Progenitor cell of endocrine pancreas (in vitro differentiated cells): ENCODE results near the gene MXRA7. TPM values are rescaled to one million over a fixed set of nuclear protein-coding genes. Genes with fewer than 3 reads are reported as not detected.

ENCODE experiments used
- DNase-seq: peaks from one replicate; pipeline ENCODE4 v3.0.0; 2021; ENCODE audit warnings: low spot score; ENCODE audit not compliant: unreplicated experiment
- H3K27ac Mint-ChIP-seq: 2 replicates; pipeline ENCODE4 v1.8.0; 2021; ENCODE audit warnings: mild to moderate bottlenecking, moderate library complexity, mixed read lengths
- H3K27me3 Mint-ChIP-seq: 2 replicates; pipeline ENCODE4 v1.8.0; 2021; ENCODE audit warnings: mixed read lengths
- H3K36me3 Mint-ChIP-seq: 2 replicates; pipeline ENCODE4 v1.8.0; 2022; ENCODE audit warnings: mixed read lengths; ENCODE audit not compliant: insufficient read depth
- H3K4me1 Mint-ChIP-seq: 2 replicates; pipeline ENCODE4 v1.8.0; 2021; ENCODE audit warnings: low read depth, mixed read lengths
- H3K4me3 Mint-ChIP-seq: 2 replicates; pipeline ENCODE4 v1.8.0; 2021; ENCODE audit warnings: low read depth, mild to moderate bottlenecking, moderate library complexity, mixed read lengths
- H3K9me3 Mint-ChIP-seq: 2 replicates; pipeline ENCODE4 v1.8.0; 2021; ENCODE audit warnings: low read depth, mixed read lengths
- total RNA-seq: library from RNA; stranded (reverse); gene quantifications from 2 replicates; pipeline ENCODE4 v1.2.1, GENCODE V29; 2021
- TF ChIP-seq, protein P1 (sequence below): fragments of 200-600 bp; sonication (generic); IDR thresholded peaks from one replicate; pipeline ENCODE4 v1.5.0; 2021; ENCODE audit warnings: antibody characterized with exemption, mild to moderate bottlenecking; ENCODE audit not compliant: unreplicated experiment

Gene MXRA7
- total RNA-seq, 1 donor from 2014 or later: 94.9 TPM

DNA sequence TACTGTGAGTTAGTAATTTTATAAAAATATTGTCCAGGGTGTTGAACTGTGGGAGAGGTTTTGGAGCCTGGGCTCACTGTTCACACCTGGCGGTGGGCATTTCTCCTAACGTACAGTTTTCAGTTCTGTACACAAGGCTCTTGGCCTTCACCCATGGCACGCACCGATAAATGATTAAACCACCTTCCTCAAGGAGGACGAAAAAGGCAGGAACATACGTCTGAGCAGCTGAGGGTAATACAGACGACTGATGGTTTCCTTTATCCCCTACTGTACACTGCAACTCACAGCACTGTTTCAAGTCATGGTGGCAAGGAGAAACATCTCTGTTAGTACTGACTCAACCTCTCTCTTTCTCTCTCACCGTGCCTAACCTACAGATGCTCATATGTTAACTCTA is 65.8 kb downstream of the MXRA7 start:
- Mint-ChIP-seq H3K27ac (peak overlapping the region; percentile 17), H3K27me3 (no peaks in the 10 kb centered on the region), H3K9me3 (peaks cover 8% of the 10 kb centered on the region), H3K36me3 (peaks cover 2% of the 10 kb centered on the region), H3K4me3 (no peak overlapping the region), H3K4me1 (peaks cover 39% of the 10 kb centered on the region)
- no peak for DNase-seq
- TF ChIP-seq, protein P1, sequence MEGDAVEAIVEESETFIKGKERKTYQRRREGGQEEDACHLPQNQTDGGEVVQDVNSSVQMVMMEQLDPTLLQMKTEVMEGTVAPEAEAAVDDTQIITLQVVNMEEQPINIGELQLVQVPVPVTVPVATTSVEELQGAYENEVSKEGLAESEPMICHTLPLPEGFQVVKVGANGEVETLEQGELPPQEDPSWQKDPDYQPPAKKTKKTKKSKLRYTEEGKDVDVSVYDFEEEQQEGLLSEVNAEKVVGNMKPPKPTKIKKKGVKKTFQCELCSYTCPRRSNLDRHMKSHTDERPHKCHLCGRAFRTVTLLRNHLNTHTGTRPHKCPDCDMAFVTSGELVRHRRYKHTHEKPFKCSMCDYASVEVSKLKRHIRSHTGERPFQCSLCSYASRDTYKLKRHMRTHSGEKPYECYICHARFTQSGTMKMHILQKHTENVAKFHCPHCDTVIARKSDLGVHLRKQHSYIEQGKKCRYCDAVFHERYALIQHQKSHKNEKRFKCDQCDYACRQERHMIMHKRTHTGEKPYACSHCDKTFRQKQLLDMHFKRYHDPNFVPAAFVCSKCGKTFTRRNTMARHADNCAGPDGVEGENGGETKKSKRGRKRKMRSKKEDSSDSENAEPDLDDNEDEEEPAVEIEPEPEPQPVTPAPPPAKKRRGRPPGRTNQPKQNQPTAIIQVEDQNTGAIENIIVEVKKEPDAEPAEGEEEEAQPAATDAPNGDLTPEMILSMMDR: no peak

DNA sequence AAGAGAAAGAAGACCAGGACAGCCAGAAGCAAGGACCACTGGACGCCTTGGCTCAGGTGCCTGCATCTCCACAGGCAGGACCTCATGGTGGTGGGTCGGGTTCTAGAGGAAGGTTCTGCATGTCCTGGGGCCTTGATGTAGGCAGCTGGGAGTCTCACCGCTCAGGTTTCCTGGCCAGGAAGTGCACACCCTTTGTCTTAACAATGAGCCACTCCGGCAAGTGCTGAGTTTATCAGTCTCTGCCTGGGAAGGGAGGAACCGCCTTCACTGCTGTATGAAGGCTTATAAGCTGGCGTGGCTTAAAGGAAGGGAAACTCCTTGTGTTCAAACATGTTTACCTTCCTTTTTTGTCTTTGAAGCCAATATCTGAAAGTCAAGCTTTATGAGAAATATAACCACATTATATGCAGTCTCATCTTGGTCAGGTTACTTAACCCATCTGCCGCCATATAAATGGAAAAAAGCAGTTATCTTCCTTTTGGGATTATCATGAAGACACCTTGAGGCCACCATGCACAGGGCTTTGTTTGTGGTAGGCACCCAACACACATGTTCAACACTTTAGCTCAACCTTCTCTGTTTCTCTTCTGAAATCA is 67.1 kb downstream of the MXRA7 start, which contains the start of gene ST6GALNAC1:
Gene ST6GALNAC1 (minus strand): TSS at position 205 of the 596 bp plus-strand sequence. CDS start 119 bp downstream, at position 86.
- H3K27ac Mint-ChIP-seq: peak within 1 kb of the TSS; percentile 91
- H3K27me3 Mint-ChIP-seq: no peaks in the 10 kb centered on the region
- TF ChIP-seq, protein P1: no peak
- H3K9me3 Mint-ChIP-seq: peaks cover 8% of the 10 kb centered on the region
- H3K4me3 Mint-ChIP-seq: peak within 1 kb of the TSS; percentile 40
- DNase-seq: no peak
- peaks cover 48% of the 10 kb centered on the region for H3K4me1 Mint-ChIP-seq
- H3K36me3 Mint-ChIP-seq: peaks cover 2% of the 10 kb centered on the region

GRCh38 chr17:76642994-76643393 is 67.8 kb downstream of the MXRA7 start:
- peaks cover 2% of the 10 kb centered on the region for H3K36me3 Mint-ChIP-seq
- DNase-seq: no peak
- H3K4me1 Mint-ChIP-seq: peaks cover 48% of the 10 kb centered on the region
- H3K4me3 Mint-ChIP-seq: peak overlapping the region; percentile 40
- peaks cover 8% of the 10 kb centered on the region for H3K9me3 Mint-ChIP-seq
- TF ChIP-seq, protein P1: no peak
- peak overlapping the region; percentile 91 for H3K27ac Mint-ChIP-seq
- no peaks in the 10 kb centered on the region for H3K27me3 Mint-ChIP-seq

GRCh38 chr17:76642032-76642561 is 68.7 kb downstream of the MXRA7 start:
- peak overlapping the region; percentile 59 for H3K27ac Mint-ChIP-seq
- peaks cover 8% of the 10 kb centered on the region for H3K9me3 Mint-ChIP-seq
- peaks cover 2% of the 10 kb centered on the region for H3K36me3 Mint-ChIP-seq
- H3K4me1 Mint-ChIP-seq: peaks cover 54% of the 10 kb centered on the region
- no peaks in the 10 kb centered on the region for H3K27me3 Mint-ChIP-seq
- TF ChIP-seq, protein P1: no peak
- H3K4me3 Mint-ChIP-seq: no peak overlapping the region
- no peak for DNase-seq

DNA sequence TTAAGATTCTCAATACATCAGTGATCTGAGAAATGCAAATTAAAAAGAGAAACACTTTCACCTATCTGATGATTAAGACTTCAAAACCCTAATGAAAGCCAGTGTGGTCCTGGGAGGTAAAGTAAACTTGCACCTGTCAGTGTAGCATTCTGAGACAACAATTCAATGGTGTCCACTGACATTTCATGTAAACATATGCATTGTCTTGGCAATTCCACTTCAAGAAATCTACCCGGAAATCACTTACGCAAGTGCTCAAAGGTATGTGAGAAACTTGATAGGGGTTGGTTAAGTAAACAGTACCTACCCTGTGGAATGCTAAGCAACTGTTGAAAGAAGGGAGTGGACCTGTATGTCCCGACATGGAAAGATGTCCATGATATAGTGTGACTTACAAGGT is 69.3 kb downstream of the MXRA7 start:
- Mint-ChIP-seq H3K9me3 (peaks cover 6% of the 10 kb centered on the region), H3K4me1 (peaks cover 55% of the 10 kb centered on the region), H3K27ac (peak overlapping the region; percentile 96), H3K36me3 (peaks cover 2% of the 10 kb centered on the region), H3K4me3 (peak overlapping the region; percentile 14), H3K27me3 (no peaks in the 10 kb centered on the region)
- DNase-seq: no peak
- TF ChIP-seq, protein P1: no peak
